C1 segment of cervical spinal cord (tissue), 14 donors: ENCODE data around the gene CDH4.

ENCODE experiments used
- DNase-seq, 14 donors: peaks; one replicate each; lab custom pipeline; 2025; lab: John Stamatoyannopoulos, UW

Gene CDH4

GRCh38 chr20:61649105-61649859 lies 397.2 kb downstream of the CDH4 start:
- no peak for DNase-seq

GRCh38 chr20:61649860-61650162 lies 397.8 kb downstream of the CDH4 start:
- DNase-seq: no peak

GRCh38 chr20:61650912-61651733 lies 399.1 kb downstream of the CDH4 start:
- DNase-seq: no peak

DNA sequence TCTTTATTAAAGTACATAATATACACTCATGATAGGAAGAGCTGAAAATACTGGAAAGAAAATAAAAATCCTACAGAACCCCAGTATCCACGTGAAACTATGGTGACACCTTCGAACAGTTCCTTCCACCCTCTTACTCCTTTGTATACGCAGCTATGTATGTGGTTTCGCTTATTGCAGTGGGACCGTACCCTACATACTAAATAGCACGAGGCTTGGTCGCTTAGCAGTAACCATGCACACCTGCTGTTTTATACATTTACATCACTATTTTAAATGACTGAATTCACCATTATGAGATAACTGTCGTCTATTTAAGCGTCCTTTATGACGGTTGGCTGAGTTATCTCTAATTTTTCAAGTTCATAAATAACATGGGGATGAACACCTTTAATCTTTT lies 400.1 kb downstream of the CDH4 start:
- DNase-seq: no peak

DNA sequence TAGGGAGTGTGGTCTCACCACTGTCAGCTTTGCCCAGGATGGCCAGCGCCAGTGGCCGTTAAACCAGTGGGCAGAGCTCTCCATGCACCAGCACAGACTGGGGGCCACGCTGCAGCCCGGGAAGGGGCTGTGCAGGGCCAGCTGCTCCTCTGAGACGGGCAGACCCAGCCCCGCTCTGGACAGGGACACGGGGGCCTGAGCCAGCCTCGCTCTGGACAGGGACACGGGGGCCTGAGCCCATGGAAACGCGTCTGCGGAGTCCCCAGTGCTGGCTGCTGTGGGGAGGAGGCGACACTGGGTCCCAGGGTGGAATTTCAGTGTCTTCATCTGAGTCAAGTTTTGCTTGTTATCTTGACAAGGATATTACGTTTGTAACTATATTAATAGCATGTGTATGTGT lies 402.7 kb downstream of the CDH4 start:
- DNase-seq: no peak

DNA sequence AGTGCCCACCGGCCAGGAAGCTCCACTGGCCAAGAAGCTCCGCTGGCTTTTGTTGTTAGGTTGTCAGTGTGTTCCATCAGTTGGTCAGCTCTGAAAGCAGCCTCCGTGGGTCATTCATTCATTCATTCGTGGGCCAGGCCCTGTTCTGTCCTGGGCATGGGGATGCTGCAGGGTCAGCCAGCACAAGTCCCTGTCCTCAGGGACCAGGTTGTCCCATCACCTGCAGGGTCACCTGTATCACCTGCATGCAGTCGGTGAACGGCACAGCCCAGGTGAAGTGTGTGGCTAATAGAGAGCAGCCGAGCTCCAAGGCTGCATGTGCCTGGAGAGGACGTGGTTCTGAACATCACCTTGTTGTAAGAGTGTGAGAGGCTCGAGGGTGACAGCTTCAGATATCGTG lies 403.5 kb downstream of the CDH4 start:
- no peak for DNase-seq

- no peak for DNase-seq
Observed at GRCh38 chr20:61656198-61656597, 404.1 kb downstream of the CDH4 start.

DNA sequence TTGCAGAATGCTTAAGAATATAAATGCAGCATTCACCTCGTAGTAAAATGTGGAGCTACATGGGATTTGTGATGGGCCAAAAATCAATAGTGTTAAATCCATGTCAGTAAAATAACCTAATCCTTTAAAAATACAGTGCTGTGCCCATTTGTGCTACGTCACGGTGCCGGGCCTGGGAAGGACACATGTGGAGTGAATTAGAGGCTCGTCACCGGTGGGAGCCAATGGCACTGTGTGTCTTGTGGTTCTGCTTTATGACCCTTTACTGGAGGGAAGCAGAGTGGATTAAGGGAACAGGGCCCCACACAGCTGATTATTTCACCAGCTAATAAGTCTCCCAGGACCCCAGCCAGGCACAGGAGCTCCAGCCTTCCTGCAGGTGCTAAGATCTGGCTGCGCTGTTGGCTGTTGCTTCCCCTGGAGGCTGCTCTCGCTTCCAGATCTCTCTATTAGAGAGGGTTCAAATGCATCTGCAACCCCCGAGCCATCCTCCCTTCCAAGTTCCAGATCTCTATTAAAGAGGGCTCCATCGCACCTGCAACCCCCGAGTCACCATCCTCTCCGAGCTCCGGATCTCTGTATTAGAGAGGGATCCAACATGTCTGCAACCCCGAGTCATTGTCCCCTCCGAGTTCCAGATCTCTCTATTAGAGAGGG lies 405.8 kb downstream of the CDH4 start:
- DNase-seq: no peak

GRCh38 chr20:61658563-61658962 lies 406.5 kb downstream of the CDH4 start:
- DNase-seq: no peak

GRCh38 chr20:61659246-61659993 lies 407.4 kb downstream of the CDH4 start:
- DNase-seq: no peak

- no peak for DNase-seq
Observed at GRCh38 chr20:61659994-61660346, 407.9 kb downstream of the CDH4 start.

DNA sequence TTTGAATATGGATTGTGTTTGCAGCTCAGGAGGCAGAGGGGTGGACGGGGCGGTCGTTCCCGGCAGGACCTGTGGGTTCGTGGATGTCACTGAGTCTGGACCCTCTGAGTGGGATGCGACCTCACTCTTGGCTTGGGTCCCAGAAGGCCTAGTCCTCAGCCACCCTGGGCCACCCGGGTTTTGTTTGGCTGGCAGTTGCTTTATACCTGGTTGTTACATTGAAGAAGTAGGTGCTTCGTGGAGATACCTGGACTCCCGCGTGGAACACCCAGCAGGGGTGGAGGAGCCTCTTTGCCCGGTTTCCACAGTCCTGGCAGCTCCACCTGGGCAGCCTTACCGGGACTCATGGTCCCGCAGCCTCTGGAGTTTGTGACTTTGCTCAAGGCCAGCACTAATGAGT lies 408.5 kb downstream of the CDH4 start:
- DNase-seq: no peak

- DNase-seq: no peak
Observed at GRCh38 chr20:61661025-61661424, 409.0 kb downstream of the CDH4 start.

GRCh38 chr20:61661583-61661982 lies 409.5 kb downstream of the CDH4 start:
- DNase-seq: no peak

GRCh38 chr20:61662226-61662967 lies 410.3 kb downstream of the CDH4 start:
- no peak for DNase-seq

DNA sequence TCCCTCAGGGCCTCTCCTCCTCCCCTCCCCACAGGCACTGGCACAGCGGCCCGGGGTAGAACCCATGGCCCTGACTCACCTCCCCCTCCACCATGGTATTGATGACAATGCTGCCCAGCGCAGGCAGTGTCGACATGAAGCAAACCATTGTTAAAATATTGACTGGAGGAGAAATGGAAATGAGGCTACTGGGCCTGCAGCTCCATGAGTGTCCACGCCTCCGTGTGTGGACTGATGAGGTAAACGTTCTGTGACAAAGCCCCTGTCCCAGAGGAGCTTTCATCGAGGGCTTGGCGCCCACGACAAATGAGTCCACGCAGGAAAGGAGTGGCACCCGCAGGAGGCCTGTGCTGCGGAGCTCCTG lies 410.9 kb downstream of the CDH4 start:
- peak in 5 of 14 donors; percentile 11 to 84 (median 30) for DNase-seq

- DNase-seq: no peak
Observed at GRCh38 chr20:61663521-61664425, 411.7 kb downstream of the CDH4 start.

DNA sequence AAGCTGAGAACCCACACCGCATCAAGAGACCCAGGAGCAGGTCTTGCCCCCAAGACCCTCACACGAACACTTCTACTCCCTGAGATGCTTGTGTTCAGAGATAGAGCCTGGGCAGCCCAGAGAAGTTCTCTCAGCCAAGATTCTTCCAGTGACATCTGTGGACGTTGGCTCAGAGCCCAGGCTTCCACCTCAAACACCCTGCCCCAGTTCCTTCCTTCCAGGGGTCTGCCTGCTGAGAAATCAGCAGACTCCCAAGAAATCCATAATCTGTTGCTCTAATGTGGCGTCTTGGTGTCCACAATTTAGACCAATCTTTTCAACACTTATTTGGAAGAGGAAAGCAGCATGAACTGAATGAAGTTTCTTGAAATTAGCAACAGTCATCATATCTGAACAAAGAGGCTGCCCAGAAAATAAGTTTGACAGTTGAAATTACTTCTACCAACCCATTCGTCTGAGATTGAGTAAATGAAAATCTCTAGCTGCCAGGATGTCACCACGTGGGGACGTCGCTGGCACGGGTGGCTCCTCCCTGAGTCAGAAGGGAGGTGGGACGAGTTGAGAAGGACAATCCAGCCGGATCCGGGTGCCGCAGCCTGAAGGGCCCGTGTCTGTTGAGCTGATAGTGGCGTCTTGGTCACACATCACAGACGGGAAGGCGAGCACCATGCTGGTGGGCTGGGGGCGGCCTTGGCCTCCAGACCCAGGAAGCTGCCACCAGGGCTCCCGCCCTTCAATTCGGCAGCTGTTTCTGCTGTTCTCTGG lies 412.7 kb downstream of the CDH4 start:
- peak in 1 of 14 donors; percentile 34 for DNase-seq
